ENCODE results near the gene UCHL1.
"Not testable (repeated sequence)": the region's sequence is repeated elsewhere in the genome, so short reads cannot be mapped to it uniquely, and the experiment has no call there.

UCHL1 gene

GRCh38 chr4:41290479-41290878, 33.8 kb downstream of the UCHL1 start:
- no peak for DNase-seq (ENCODE audit: low read depth)

GRCh38 chr4:41294445-41295062, 37.8 kb downstream of the UCHL1 start:
- DNase-seq (ENCODE audit: low read depth), result no peak

GRCh38 chr4:41296995-41297394, 40.3 kb downstream of the UCHL1 start:
- no peak for DNase-seq (ENCODE audit: low read depth)

GRCh38 chr4:41297832-41298231, 41.1 kb downstream of the UCHL1 start:
- DNase-seq (ENCODE audit: low read depth), result no peak

- DNase-seq (ENCODE audit: low read depth), result no peak
These were observed 42.8 kb downstream of the UCHL1 start for GRCh38 chr4:41299486-41299885.

GRCh38 chr4:41301137-41301536, 44.4 kb downstream of the UCHL1 start:
- DNase-seq (ENCODE audit: low read depth), result no peak

GRCh38 chr4:41303372-41304118, 46.8 kb downstream of the UCHL1 start:
- no peak for DNase-seq (ENCODE audit: low read depth)

- DNase-seq (ENCODE audit: low read depth), result no peak
These were observed 47.5 kb downstream of the UCHL1 start for GRCh38 chr4:41304221-41304620.

GRCh38 chr4:41305476-41305875, 48.7 kb downstream of the UCHL1 start:
- no peak for DNase-seq (ENCODE audit: low read depth)

GRCh38 chr4:41307638-41308037, 50.9 kb downstream of the UCHL1 start:
- DNase-seq (ENCODE audit: low read depth), result no peak

- no peak for DNase-seq (ENCODE audit: low read depth)
These were observed 51.7 kb downstream of the UCHL1 start for GRCh38 chr4:41308398-41308797.

- not testable (repeated sequence) for DNase-seq (ENCODE audit: low read depth)
These were observed 58.7 kb downstream of the UCHL1 start for GRCh38 chr4:41315426-41315825.

GRCh38 chr4:41315862-41316261, 59.1 kb downstream of the UCHL1 start:
- DNase-seq (ENCODE audit: low read depth), result no peak
